ENCODE results near the gene FILIP1.

The FILIP1 gene

DNA sequence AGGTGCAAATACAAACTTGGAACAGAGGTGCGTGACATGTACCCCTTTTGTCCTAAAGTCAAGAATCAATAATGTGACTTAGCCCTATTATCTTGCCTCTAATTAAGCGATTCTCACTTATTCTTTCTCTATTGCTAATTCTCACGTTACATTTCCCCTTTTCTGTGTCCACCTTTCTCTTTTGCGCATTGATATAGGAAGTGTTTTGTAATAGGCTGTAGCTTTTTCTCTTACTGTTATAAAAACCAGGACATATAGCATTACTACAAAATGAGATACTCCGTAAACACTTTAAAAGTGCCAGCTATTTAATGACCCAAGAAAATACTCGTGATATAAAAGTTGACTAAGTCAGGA is 208.3 kb downstream of the FILIP1 start:
- DNase-seq: no peak

DNA sequence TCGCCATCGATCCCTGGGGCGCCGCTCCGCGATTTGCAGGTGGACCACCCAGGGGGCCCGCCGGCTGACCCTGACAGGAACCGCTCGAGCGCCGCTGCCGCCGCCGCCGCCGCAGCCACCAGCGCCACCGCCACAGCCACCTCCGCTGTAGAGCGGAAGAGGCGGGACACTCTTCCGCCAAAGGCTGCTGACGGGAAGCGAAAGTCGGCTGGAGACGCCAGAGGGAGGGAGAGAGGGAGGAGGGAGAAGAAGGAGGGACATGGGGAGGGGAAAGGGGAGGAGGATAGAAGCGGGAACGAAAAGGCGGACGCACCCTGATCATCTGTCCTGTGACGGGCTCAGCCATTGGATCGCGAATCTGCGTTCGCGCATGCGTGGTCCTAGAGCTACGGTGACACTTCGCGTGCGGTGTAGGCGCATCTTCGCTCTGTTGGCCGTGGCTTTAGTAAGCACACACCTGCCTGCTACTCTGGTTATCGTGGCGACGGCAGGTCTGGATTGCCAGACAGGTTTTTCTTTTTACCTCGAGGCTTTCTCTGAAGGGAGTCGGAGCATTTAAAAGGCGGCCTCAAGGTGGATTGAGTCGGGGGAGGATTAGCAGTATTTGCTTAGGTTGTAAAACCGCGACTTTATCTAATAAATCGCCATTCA is 208.8 kb downstream of the FILIP1 start, which contains the start of gene TMEM30A:
Gene TMEM30A (minus strand): TSS at position 161 of the 651 bp plus-strand sequence. CDS start 154 bp downstream, at position 7.
- peak; percentile 95 to 96 for DNase-seq

DNA sequence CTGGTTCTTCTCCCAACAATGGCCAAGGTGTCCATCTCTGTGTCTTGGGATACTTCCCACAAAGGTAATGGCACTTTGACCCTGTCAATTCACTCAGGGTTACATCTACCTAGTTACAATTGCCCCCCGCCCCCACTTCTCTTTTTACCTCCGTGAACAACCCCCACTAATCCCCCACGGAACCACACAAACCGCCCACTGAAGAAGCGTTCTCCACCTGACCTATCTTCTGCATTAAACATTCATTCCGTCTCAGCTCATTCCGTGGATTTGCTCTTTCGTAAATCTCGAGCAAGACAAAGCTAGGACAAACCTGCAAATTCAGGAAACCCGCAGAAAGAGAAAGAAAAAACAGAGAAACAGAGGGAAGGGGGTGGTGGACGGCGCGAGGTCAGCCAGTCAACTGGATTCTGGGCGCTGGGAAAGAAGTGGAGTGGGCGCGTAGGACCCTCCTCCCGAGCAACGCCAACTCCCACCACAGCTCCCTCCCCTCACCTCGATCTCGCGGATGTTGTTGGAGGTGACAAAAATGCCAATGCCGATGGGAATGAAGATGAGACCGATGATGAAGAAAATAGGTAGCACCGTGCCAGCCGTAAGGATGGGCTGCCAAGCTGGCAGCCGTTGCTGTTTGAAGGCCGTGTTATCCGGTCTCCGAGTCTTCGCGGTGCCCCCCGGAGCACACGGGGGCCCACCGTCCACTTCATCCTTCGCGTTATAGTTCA is 209.5 kb downstream of the FILIP1 start:
- DNase-seq: peak; percentile 7 to 24

DNA sequence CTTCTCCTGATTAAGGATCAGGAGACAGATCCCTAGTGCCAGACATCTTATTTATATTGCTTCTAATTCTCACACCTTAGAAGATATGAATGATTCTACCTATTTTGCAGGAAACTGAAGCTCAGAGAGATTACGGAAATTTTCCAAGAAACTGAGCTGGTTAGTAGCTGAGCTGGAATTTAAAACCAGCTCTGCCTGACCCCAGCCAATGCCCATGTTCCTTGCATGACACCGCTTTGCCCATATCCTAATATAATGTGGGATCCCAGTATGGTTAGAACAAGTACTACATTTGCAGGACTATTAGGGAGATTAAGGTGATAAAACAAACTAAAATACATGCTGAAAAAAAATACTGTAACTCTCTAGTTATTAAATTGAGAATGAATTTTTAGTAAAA is 210.9 kb downstream of the FILIP1 start:
- no peak for DNase-seq

DNA sequence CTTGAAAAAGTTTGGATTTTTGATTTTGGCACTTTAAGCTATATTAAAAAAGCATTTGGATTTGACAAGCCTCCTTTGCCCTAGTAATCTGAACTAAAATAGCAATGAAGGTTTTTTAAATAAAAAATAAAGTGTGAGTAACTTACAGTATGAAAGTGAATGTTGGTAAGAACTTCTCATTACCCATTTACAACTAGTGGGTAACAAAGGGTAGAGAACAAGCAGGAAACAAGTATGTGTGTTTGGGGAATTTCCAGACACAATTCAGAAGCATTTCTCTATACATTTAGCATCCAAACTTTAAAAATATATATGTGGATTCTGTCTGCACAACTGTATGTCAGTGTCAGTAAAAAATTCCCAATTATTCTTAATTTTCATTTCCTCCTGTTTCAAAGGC is 211.9 kb downstream of the FILIP1 start:
- DNase-seq: no peak

DNA sequence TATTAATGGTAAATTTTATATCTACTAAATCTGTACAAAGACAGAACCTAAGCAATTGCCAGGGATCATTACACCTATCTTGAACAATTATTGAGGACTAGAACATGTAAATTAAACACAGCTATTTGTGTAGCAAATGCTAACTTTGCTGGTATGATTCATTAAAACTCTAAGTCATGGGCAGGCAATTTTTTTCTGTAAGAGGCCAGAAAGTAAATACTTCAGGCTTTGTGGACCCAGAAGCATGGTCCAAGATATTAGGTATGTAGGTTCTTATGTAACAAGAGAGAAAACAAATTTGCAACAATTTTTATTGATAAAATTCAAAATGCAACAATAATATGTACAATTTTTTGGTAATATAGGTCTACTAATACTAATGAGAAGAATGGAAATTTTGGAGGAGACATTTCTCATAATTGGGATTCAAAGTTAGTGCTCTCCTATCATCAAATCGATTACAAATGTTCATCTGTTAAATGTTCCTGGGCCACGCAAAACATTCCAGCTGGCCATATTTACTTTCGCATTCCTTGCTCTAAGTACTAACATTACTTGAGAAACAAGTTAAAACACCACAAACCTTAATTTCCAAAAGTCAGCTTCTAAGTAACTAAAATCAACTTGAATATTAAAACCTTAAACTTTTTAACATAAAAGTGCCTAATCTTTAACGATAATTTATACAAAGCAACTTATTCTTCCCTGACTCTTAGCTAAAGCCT is 213.3 kb downstream of the FILIP1 start:
- no peak for DNase-seq

DNA sequence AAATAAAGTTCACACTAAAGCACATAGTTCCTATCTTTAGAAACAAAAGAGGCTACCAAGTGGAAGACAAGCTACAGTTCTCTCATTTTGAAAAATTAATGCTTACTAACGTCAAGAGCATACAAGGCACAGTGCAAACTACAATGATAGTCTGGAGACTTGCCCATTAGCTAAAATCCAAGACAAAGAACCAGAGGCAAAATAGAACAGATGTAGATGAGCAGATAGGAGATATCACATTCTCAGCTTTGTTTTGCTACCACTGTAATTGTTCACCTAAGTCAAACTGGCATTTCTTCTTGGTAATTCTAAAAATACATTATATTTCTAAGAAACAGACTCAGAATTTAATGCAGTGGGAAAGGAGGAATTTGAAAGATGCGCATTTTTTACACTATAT is 214.2 kb downstream of the FILIP1 start:
- no peak for DNase-seq

DNA sequence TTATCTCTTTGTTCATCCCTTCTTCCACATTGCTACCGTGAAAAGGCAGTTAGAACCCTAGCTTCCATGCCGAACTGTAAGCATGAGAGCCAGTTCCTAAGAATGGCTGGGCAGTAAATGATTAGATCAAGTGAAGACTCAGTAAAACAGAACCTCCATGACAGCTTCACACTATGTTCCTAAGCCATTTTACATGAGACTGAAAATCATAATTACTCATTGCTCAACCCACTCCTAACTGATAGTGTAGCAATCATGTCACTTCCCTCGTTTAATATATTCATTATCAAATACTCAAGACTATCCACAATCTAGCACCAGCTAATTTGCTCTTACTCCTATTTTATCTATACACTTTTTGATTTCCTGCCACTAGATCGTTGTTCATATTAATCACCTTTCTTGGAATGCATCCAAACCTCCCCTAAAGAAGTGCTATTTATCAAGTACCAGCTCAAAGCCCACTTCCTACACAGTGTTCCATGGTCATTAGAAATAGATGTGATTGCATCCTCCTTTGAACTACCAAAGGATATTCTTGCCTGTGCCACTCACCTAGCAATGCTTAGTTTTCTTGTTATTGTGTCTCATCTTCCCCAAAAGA is 215.0 kb downstream of the FILIP1 start:
- DNase-seq: no peak

DNA sequence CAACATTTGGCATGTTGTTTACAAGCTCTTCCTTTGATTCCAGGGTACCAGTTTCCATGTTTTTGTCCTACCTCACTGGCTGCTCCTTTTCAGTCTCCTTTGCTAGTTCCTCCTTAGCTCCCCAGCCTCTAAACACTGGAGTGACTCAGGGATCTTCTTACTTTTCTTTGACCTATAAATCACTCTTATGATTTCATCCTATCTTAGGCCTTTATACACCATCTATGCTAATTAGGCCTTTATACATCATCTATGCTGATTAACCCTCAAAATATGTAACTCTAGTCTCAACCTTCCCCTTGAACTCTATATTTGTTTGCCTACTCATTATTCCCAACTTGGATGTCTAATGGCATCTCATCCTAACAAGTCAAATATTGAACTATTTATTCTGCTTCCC is 218.5 kb downstream of the FILIP1 start:
- no peak for DNase-seq

DNA sequence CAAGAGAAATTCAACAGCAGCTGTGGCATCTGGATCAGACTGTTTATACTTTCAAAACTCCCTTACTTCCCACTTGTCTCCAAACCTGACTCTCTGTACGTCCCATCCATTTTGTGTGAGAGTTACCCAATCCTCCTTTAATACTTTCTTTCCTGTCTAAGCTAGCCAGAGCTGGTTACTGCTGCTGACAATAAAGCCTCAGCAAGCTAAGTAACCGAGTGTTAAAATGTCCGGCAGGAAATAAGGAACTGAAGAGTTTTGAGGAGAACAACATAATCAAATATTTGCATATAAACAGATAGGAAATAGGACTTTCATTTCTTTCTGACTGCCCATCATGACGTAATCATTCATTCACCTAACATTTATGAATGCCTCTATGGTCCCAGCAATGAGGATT is 220.6 kb downstream of the FILIP1 start:
- DNase-seq: no peak

DNA sequence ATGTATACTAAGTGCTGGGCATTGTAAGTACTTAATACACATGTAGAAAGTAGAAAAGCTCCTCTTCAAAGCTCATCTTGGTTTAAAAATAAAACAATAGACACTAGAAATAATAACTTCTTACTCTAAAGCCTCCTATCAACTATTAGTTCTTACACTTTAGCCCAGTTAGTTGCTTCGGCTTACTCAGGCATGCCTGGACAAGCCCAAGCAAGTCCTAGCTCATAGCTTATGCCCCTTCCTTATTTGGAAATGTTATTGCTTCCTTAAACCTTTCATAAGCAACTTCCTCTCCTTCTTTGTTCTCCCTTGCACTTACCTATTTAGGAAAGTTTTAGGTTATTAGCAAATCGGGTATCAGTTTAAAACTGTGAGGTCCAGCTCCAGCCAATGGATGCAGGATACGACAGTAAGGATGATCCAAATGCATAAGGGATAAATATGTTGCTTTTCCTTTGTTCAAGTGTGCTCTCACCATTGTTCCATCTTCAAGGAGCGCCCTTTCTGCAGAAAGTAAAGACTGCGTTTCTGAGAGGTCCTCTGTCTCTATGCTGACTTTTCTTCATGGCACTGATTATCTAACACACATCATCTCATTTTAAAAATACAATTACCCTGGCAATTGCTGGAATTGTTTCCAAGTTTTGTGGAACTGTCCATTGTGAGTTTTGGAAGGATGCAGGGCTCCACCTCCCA is 221.3 kb downstream of the FILIP1 start:
- DNase-seq: no peak

DNA sequence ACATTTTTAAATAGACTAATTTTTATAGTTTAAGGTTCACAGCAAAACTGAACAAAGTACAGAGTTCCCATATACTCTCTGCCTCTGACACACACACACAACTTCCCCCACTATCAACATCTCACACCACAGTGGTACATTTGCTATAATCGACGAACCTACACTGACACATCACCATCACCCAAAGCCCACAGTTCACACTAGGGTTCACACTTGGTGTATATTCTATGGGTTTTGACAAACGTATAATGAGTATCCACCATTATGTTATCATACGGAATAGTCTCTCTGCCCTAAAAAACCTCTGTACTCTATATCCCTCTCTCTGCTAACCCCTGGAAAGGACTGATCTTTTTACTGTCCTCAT is 224.6 kb downstream of the FILIP1 start:
- no peak for DNase-seq

DNA sequence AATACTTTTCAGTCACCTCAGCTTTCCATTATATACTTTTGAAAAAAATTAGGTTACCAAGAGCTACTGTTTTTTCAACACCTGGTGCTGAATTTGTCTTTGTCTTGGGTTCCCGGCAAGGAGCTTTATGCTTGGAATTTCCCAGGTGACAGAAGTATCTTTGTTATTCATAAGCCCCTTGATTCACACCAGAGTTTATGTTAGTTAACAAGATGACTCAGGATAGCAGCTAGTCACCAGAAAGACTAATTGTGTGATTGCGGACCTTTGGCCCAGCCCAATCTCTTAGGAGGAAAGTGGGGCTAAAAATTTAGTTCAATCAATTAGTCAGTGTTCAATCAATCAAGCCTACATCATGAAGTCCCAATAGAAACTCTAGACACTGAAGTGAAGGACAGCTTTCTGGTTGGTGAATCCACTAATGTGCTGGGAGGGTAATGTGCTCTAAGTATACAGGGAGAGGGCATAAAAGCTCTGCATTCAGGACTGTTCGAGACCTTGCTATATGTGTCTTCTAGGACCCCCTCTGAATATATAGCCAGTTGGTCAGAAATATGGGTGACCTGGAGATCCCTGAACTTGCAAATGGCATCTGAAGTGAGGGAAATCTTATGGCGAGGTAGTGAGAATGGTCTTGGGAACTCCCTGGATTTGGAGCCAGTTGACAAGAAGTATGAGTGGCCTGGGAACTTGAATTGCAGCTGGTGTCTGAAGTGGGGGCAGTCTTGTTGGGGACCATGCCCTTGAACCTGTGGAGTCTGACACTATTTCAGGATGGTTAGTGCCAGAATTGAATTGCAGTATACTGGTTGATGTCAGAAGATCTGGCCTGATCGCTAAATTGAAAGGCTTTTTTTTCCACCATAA is 225.2 kb downstream of the FILIP1 start:
- no peak for DNase-seq

DNA sequence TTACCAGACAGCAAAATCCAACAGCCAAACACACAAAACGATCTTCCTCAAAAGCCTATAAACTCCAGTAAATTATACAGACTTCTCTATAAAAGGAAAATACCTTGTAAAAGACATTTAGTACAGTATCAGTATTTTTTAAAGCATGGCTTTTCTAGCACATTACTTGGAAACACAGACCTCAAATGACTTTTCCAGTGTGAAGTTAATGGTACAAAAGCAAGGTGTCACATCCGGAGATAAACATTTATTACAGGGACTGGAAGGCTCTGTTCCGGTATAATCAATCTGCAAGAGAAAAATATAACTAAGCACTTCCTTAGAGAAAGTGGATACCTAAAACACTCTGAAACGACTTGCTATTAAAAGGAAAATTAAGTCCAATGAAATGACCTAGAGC is 226.1 kb downstream of the FILIP1 start:
- DNase-seq: no peak

DNA sequence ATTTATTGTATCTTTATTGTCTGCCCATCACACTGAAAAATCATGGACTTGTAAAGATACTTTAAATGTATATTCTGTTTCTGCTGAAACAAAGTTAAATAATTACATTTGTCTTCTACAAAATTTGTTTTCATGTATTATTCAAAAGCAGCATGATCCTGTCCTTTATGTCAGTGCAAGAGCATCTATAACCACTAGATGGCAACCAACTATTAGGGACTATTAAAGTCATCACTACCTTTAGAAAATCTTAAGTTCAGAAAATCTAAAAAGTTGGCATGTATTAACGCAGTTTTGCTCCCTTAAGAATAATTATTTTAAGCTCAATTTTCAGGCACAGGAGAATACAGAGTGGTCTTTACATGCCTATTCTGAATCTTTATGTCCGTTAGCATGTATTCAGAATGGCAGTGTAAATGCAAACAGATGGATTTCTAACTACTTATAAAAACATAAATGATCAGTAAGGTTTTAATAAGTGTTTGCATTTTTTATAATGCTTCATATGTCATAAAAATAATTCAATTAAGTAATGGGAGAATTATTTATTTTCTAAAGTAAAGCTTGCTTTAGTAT is 226.8 kb downstream of the FILIP1 start:
- no peak for DNase-seq

DNA sequence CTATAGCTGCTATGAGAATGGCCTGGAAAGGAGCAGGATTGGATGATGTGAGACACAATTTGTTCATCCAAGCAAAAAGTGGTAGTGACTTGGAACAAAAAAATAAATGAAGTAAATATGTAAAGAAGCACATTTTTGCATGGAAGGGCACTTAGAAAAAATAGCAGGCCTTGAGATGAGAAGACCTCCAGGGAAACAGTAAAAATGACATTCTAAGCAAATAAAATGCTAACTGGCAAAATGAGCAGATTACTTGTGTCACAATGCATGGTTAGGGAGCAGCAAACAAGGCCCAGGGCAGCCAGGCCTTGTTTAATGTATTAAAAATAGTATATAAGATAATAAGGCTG is 230.2 kb downstream of the FILIP1 start:
- DNase-seq: no peak

DNA sequence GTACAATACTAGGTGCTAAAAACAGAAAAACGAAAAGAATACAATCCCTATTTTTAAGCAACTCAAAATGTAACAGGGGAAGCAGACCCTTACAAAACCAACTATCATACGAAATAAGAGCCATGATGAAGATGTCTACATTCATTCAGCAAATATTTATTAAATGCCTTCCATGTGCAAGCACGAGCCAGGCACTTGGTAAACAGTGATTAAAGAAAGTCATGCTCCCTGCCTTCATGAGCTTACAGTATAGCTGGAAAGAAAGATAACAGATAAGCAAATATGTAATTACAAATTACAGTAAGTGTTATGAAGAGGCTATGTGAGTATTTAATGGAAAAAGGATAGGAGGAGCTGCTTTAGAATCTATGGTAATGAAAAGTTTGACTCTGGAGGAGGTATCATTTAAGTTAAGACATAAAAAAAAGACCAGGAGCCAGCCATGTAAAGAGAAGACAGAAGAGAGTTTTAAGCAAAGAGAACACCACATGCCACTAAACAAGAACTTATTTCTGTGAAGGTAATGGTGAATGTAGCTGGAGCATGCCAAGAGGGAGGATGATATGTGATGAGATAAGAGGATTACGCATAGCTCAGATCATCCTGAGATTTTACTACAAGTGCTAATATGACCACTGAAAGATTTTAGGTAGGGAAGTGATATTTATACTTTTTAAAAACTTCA is 230.7 kb downstream of the FILIP1 start:
- DNase-seq: no peak

DNA sequence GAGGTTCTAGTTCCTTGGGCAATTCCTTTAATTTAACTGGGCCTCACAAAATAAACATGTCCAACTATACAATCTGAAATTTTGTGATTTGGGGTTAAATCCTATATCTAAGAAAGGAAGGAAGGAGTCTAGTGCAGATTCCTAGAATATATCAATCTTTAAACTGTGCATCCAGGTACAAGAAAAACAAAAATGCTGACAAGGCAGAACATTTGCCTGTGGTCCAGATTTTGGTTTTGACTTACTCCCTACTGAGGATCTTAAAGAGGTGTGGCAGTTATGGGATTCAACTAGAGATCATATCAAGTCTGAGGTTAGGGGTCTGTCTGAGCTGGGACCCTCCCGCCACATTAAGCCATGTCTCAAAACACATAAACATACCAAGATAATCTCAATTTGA is 232.3 kb downstream of the FILIP1 start:
- DNase-seq: no peak

DNA sequence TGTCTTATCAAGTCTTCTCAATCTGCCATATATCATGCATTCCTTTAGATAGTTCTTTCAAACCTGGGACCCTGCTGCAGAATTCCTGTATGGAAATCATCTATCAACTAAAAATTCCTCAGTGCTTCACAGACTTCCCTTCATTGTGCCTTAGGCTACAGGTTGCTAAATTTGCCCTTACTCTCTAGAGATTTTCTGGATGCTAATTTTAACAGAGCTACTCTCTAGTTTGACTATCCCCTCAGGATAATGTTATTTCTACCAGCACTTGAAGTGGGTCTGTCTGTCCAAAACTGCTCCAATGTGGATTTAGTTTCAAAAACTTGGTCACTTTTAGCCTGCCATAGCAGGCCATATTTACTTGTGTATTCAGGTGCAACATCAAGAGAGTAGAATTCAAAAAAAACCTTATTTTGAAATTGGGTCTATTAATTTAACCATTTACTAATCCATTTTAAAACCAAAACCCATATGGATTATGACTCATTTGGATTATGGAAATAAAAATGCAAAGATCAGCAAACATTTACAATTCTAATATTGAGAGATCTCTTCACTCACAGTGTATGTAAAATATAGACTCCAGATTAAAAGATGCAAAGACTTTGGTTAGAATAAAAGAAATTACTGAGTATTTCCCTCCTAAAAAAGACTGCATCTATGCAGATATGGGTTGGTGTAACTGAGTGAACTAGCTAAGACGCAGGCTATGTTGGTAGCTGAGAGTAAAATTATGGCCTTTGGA is 236.1 kb downstream of the FILIP1 start:
- no peak for DNase-seq

DNA sequence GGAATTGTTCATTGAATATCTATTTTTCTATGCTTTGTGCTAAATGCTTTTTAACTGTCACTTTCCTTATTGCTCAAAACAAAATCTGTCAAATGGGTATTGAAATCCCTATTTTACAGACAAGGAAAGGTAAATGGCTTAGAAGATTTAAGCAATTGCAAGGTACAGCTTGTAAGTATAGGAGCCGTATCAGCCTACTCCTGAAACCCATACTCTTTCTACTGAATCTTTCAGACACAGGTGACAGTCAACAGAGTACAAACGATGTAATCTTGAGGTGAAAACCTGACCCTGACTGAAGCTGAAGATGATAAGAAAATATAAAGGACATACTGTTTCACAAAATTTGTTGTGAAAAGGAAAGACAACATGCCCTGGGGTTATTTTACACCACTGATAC is 243.0 kb downstream of the FILIP1 start:
- DNase-seq: no peak

DNA sequence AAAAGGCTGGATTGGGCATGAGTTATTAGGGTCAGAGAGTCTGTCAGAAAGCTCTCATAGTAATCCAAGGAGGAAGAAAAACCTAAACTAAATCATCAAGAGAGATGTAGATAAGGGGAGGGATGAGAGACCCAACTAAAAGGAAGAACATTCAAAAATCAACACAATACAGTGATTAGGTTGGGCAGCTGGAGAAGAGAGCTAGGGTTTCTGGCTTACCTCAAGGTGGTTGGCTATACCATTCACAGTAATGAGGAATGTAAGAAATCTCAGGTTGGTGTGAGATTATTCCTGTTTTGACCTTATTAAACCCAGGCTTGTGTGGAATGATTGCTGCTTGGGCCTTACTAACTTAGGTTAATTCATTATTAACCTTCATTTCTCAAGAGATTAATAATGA is 243.8 kb downstream of the FILIP1 start:
- DNase-seq: no peak

All from stimulated activated CD4-positive, alpha-beta T cell treated with anti-CD3 and anti-CD28 coated beads, Interleukin-2, amount 100 ng/mL, for 24 hours (primary cell).